ENCODE results near the gene P2RX7.

DNA sequence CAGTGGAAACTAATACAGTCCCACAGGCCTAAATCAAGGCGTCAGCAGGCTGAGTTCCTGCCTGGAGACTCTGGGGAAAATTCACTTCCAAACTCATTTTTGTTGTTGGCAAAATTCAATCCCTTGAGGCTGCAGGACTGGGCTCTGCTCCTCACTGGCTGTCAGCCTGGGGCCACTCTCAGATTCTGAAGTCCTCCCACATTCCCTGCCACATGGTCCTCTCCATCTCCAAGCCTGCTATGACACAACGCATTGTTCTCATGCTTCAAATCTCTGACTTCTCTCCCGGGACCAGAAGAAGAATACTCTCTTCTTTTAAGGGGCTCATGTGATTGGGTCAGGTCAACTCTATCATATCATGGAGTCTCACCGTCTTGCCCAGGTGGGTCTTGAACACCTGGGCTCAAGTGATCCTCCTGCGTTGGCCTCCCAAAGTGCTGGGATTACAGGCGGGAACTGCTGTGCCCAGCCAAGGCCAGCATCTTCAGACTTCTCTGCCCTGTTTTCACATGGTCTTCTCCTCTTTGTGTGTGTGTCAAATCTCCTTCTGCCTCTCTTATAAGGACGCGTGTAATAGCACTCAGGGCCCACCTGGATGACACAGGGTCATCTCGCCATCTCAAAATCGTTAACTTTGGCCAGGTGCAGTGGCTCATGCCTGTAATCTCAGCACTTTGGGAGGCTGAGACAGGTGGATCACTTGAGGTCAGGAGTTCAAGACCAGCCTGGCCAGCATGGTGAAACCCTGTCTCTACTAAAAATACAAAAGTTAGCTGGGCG is 9.7 kb downstream of the P2RX7 start:
- TF ChIP-seq, protein P1, sequence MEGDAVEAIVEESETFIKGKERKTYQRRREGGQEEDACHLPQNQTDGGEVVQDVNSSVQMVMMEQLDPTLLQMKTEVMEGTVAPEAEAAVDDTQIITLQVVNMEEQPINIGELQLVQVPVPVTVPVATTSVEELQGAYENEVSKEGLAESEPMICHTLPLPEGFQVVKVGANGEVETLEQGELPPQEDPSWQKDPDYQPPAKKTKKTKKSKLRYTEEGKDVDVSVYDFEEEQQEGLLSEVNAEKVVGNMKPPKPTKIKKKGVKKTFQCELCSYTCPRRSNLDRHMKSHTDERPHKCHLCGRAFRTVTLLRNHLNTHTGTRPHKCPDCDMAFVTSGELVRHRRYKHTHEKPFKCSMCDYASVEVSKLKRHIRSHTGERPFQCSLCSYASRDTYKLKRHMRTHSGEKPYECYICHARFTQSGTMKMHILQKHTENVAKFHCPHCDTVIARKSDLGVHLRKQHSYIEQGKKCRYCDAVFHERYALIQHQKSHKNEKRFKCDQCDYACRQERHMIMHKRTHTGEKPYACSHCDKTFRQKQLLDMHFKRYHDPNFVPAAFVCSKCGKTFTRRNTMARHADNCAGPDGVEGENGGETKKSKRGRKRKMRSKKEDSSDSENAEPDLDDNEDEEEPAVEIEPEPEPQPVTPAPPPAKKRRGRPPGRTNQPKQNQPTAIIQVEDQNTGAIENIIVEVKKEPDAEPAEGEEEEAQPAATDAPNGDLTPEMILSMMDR (IDR thresholded peaks at IDR 0.05), result no peak
- no peak for TF ChIP-seq POLR2A (IDR thresholded peaks at IDR 0.05)

Data from prostate gland (tissue), 2 donors.